ENCODE data around the gene FDX1. TPM values are rescaled to one million over a fixed set of nuclear protein-coding genes. Genes with fewer than 3 reads are reported as not detected.

FDX1 gene
- polyA plus RNA-seq, 2 of the 4 experiments (the other 2 are of a cell fraction), result 13.3 to 15.0 TPM

- POLR2A ChIA-PET, result no interaction called here
- WGBS (ENCODE audit: missing lambda C conversion rate), result 94% methylated on average over 2 of the region's 2 CpGs
Measured at GRCh38 chr11:110493346-110493745, 63.6 kb downstream of the FDX1 start.

GRCh38 chr11:110497231-110497978 is 67.7 kb downstream of the FDX1 start:
- Histone ChIP-seq H3K4me2 (no peak overlapping the region), H3K4me3 (no peak overlapping the region), H3K4me1 (no peaks in the 10 kb centered on the region), H3K27ac (no peak overlapping the region), H3K9me3 (0 out of 3 replicates have a peak, but pooled peaks cover 3% of the 10 kb centered on the region)
- no peak for FAIRE-seq
- ChIA-PET CTCF (interaction anchor here (1.4 kb wide), 1 partner anchor 14 kb away, joined by 3 read pairs; no protein-coding TSS in a partner anchor), POLR2A (no interaction called here)
- whole genome bisulfite sequencing (ENCODE audit: missing lambda C conversion rate), result 11% methylated on average over 2 of the region's 2 CpGs
- DNase-seq (ENCODE audit: low read depth in 1 of 2, low spot score in 1 of 2), result no peak
- ATAC-seq, result no peak
- TF ChIP-seq CTCF (IDR thresholded peaks at IDR 0.05), result no peak

More at GRCh38 chr11:110493346-110493745, 63.6 kb downstream of the FDX1 start:
- no peak for ATAC-seq
- Histone ChIP-seq H3K27ac (no peak overlapping the region), H3K9me3 (no peaks in the 10 kb centered on the region), H3K4me2 (no peak overlapping the region), H3K4me3 (no peak overlapping the region), H3K4me1 (peaks cover 6% of the 10 kb centered on the region; the same call in 1 of the 3 replicates)
- no peak for FAIRE-seq
- CTCF ChIA-PET, result interaction anchor here (1.4 kb wide), 1 partner anchor 806 kb away, joined by 4 read pairs; no protein-coding TSS in a partner anchor
- TF ChIP-seq HOXB13 (CRISPR knock-in tag; IDR thresholded peaks at IDR 0.05; ENCODE audit: low read depth) (no peak), CBX2 (IDR thresholded peaks at IDR 0.05; ENCODE audit: borderline replicate concordance, low read depth) (no peak), CHD4 (IDR thresholded peaks at IDR 0.05; ENCODE audit: borderline replicate concordance) (no peak), SREBF2 (IDR thresholded peaks at IDR 0.05) (no peak)
- no peak for DNase-seq (ENCODE audit: low read depth in 1 of 2, low spot score in 1 of 2)

GRCh38 chr11:110501428-110501827 is 71.7 kb downstream of the FDX1 start:
- Histone ChIP-seq H3K4me1 (no peaks in the 10 kb centered on the region), H3K27ac (no peak overlapping the region), H3K4me2 (no peak overlapping the region), H3K4me3 (no peak overlapping the region), H3K9me3 (0 out of 3 replicates have a peak, but pooled peaks cover 3% of the 10 kb centered on the region)
- FAIRE-seq, result no peak
- 57% methylated on average over 2 of the region's 2 CpGs for WGBS (ENCODE audit: missing lambda C conversion rate)
- ChIA-PET POLR2A (no interaction called here), CTCF (no interaction called here)
- TF ChIP-seq POLR2A (IDR thresholded peaks at IDR 0.05; ENCODE audit: low read length) (no peak), MAFK (IDR thresholded peaks at IDR 0.05; ENCODE audit: partially characterized antibody) (no peak), BCL3 (IDR thresholded peaks at IDR 0.05) (no peak), RCOR1 (IDR thresholded peaks at IDR 0.05; ENCODE audit: low read depth, low read length) (no peak), PBX3 (IDR thresholded peaks at IDR 0.05) (no peak), BHLHE40 (IDR thresholded peaks at IDR 0.05; ENCODE audit: low read depth, low read length) (no peak), EHMT2 (IDR thresholded peaks at IDR 0.05; ENCODE audit: low read depth) (no peak), HOXB5 (CRISPR knock-in tag; IDR thresholded peaks at IDR 0.05) (no peak), MAZ (IDR thresholded peaks at IDR 0.05; ENCODE audit: borderline replicate concordance, low read depth, low read length) (no peak), HOXB13 (CRISPR knock-in tag; IDR thresholded peaks at IDR 0.05; ENCODE audit: low read depth) (no peak), RAD21 (conservative IDR thresholded peaks at IDR 0.05 in 1 of 2, IDR thresholded peaks at IDR 0.05 in 1 of 2) (no peak), EHF (CRISPR knock-in tag; IDR thresholded peaks at IDR 0.05) (no peak), JUN (IDR thresholded peaks at IDR 0.05) (no peak), POLR2AphosphoS2 (conservative IDR thresholded peaks at IDR 0.05; ENCODE audit: low read length) (no peak), HOXA7 (CRISPR knock-in tag; IDR thresholded peaks at IDR 0.05) (no peak), CBX8 (IDR thresholded peaks at IDR 0.05) (no peak), NR3C1 (IDR thresholded peaks at IDR 0.05) (no peak), E2F6 (IDR thresholded peaks at IDR 0.05; ENCODE audit: borderline replicate concordance, low read depth) (no peak), FOSL2 (IDR thresholded peaks at IDR 0.05) (no peak), FOSL2 (CRISPR knock-in tag; IDR thresholded peaks at IDR 0.05) (no peak)
- DNase-seq (ENCODE audit: low read depth in 1 of 2, low spot score in 1 of 2), result no peak
- ATAC-seq, result no peak

All from A549 (cell line).